GM23338 (cell line): Measurements from ENCODE around the gene TSHZ2.

Source experiments
- CREB1 ChIP-seq: fragments of 250-450 bp; sonication (Bioruptor Pico); IDR thresholded peaks from 2 replicates; pipeline ENCODE4 v1.5.0; 2020; ENCODE audit warnings: low read depth, mild to moderate bottlenecking, moderate library complexity
- EZH2 ChIP-seq: fragments of 200-600 bp; sonication (generic); IDR thresholded peaks from one replicate; pipeline ENCODE4 v1.8.0; 2017; ENCODE audit warnings: antibody characterized with exemption, mild to moderate bottlenecking, low read depth; ENCODE audit not compliant: unreplicated experiment
- EZH2phosphoT487 ChIP-seq: fragments of 200-600 bp; sonication (generic); IDR thresholded peaks from one replicate; pipeline ENCODE4 v1.8.1; 2018; ENCODE audit warnings: antibody characterized with exemption; ENCODE audit not compliant: unreplicated experiment
- JUNB ChIP-seq: IDR thresholded peaks from one replicate; pipeline ENCODE4 v1.6.1; 2016; ENCODE audit warnings: antibody characterized with exemption; ENCODE audit not compliant: unreplicated experiment
- NANOG ChIP-seq: IDR thresholded peaks from 2 replicates; pipeline ENCODE4 v1.6.1; 2016; ENCODE audit warnings: antibody characterized with exemption, borderline replicate concordance
- POLR2AphosphoS5 ChIP-seq: IDR thresholded peaks from 2 replicates; pipeline ENCODE4 v1.6.1; 2016; ENCODE audit warnings: antibody characterized with exemption, low read depth
- STAT1 ChIP-seq: IDR thresholded peaks from one replicate; pipeline ENCODE4 v1.6.1; 2016; ENCODE audit warnings: antibody characterized with exemption; ENCODE audit not compliant: unreplicated experiment
- ZNF114 ChIP-seq: fragments of 250-450 bp; sonication (Bioruptor Pico); IDR thresholded peaks from 2 replicates; pipeline ENCODE4 v1.5.0; 2020; ENCODE audit warnings: mild to moderate bottlenecking, moderate library complexity
- TF ChIP-seq, protein P1 (sequence below), 2 experiments: fragments of 200-600 bp in 1 of 2; sonication (generic) in 1 of 2; conservative IDR thresholded peaks; 2 replicates each; pipeline versions ENCODE4 v1.5.1 to v1.6.1; 2016 to 2017; ENCODE audit warnings: antibody characterized with exemption in 2 of 2, low read depth in 2 of 2, mild to moderate bottlenecking in 2 of 2, moderate library complexity in 1 of 2
- TF ChIP-seq, protein P2 (sequence below): IDR thresholded peaks from one replicate; pipeline ENCODE4 v1.6.1; 2018; ENCODE audit warnings: antibody characterized with exemption; ENCODE audit not compliant: unreplicated experiment
- TF ChIP-seq, protein P3 (sequence below): IDR thresholded peaks from 2 replicates; pipeline ENCODE4 v1.6.1; 2016; ENCODE audit warnings: antibody characterized with exemption

DNA sequence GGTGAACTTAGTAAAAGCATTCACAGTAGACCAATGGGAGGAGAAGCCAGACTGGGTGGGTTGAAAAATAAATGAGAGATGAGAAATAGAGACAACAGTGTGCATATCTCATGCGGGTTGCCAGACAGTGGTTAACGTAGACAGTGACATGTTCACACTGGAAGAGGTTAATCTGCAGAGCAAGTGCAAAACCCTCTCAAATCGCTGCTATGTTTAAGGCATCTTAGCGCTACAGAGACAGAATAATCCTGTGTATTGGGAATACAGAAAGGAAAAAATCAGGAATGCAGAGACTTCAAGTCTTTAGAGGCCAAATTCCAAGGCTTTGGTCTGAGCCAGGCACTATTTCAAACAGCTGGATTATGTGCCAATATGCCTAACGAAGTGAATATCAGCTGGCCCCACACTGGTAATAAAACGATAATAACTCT is 107.1 kb downstream of the TSHZ2 start:
- TF ChIP-seq POLR2AphosphoS5 (no peak), EZH2 (no peak), ZNF114 (no peak), EZH2phosphoT487 (no peak), JUNB (no peak), CREB1 (no peak), STAT1 (no peak), NANOG (no peak)
- TF ChIP-seq, protein P1, sequence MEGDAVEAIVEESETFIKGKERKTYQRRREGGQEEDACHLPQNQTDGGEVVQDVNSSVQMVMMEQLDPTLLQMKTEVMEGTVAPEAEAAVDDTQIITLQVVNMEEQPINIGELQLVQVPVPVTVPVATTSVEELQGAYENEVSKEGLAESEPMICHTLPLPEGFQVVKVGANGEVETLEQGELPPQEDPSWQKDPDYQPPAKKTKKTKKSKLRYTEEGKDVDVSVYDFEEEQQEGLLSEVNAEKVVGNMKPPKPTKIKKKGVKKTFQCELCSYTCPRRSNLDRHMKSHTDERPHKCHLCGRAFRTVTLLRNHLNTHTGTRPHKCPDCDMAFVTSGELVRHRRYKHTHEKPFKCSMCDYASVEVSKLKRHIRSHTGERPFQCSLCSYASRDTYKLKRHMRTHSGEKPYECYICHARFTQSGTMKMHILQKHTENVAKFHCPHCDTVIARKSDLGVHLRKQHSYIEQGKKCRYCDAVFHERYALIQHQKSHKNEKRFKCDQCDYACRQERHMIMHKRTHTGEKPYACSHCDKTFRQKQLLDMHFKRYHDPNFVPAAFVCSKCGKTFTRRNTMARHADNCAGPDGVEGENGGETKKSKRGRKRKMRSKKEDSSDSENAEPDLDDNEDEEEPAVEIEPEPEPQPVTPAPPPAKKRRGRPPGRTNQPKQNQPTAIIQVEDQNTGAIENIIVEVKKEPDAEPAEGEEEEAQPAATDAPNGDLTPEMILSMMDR (conservative IDR thresholded peaks at IDR 0.05; ENCODE audit: low read depth in 2 of 2), result no peak
- TF ChIP-seq, protein P2, sequence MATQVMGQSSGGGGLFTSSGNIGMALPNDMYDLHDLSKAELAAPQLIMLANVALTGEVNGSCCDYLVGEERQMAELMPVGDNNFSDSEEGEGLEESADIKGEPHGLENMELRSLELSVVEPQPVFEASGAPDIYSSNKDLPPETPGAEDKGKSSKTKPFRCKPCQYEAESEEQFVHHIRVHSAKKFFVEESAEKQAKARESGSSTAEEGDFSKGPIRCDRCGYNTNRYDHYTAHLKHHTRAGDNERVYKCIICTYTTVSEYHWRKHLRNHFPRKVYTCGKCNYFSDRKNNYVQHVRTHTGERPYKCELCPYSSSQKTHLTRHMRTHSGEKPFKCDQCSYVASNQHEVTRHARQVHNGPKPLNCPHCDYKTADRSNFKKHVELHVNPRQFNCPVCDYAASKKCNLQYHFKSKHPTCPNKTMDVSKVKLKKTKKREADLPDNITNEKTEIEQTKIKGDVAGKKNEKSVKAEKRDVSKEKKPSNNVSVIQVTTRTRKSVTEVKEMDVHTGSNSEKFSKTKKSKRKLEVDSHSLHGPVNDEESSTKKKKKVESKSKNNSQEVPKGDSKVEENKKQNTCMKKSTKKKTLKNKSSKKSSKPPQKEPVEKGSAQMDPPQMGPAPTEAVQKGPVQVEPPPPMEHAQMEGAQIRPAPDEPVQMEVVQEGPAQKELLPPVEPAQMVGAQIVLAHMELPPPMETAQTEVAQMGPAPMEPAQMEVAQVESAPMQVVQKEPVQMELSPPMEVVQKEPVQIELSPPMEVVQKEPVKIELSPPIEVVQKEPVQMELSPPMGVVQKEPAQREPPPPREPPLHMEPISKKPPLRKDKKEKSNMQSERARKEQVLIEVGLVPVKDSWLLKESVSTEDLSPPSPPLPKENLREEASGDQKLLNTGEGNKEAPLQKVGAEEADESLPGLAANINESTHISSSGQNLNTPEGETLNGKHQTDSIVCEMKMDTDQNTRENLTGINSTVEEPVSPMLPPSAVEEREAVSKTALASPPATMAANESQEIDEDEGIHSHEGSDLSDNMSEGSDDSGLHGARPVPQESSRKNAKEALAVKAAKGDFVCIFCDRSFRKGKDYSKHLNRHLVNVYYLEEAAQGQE, result no peak
- TF ChIP-seq, protein P3, sequence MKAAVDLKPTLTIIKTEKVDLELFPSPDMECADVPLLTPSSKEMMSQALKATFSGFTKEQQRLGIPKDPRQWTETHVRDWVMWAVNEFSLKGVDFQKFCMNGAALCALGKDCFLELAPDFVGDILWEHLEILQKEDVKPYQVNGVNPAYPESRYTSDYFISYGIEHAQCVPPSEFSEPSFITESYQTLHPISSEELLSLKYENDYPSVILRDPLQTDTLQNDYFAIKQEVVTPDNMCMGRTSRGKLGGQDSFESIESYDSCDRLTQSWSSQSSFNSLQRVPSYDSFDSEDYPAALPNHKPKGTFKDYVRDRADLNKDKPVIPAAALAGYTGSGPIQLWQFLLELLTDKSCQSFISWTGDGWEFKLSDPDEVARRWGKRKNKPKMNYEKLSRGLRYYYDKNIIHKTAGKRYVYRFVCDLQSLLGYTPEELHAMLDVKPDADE, result no peak
